GM12878 (cell line): ENCODE data around the gene PIGN. TPM values are rescaled to one million over a fixed set of nuclear protein-coding genes. Genes with fewer than 3 reads are reported as not detected.

Source experiments
- ATAC-seq: fragments of 200-7000 bp; cut with Tn5 transposase; 3 replicates; pipeline ENCODE4 v1.9.1; 2020; ENCODE audit warnings: mild to moderate bottlenecking, moderate library complexity
- BruUV-seq: library from RNA; stranded (reverse); fragments of 400-500 nt; replicated peaks from 2 replicates; lab custom pipeline; 2021; lab: Mats Ljungman, UMichigan
- CTCF ChIA-PET: fragments of 300-600 bp; sonication (Branson Sonifier 250); formaldehyde crosslinking; extraction: SDS; loops from one replicate; lab custom pipeline; 2021; ENCODE audit warnings: inconsistent platforms; lab: Yijun Ruan, JAX
- POLR2A ChIA-PET: fragments of 350-600 bp; formaldehyde crosslinking; extraction: SDS; loops from one replicate; lab custom pipeline; 2021; ENCODE audit warnings: inconsistent platforms; lab: Charles Lee
- RAD21 ChIA-PET: fragments of 300-600 bp; sonication (Branson Sonifier 250); formaldehyde crosslinking; loops from one replicate; lab custom pipeline; 2023; ENCODE audit warnings: antibody characterized with exemption; ENCODE audit not compliant: unreplicated experiment; lab: Charles Lee
- SMC1A ChIA-PET: fragments of 300-600 bp; sonication (Branson Sonifier 250); formaldehyde crosslinking; loops from one replicate; lab custom pipeline; 2023; ENCODE audit not compliant: unreplicated experiment, uncharacterized antibody; lab: Charles Lee
- DNase-seq: peaks from one replicate; pipeline ENCODE4 v3.0.0-alpha.2; 2011; ENCODE audit warnings: low read depth, low spot score
- FAIRE-seq: peaks from 3 replicates; lab custom pipeline; 2011; peaks lifted over from hg19 to GRCh38; lab: Jason Lieb, UNC
- H2AFZ ChIP-seq: 2 replicates; pipeline ENCODE4 v1.6.0; 2011; ENCODE audit warnings: low read depth, low read length, control low read depth; ENCODE audit not compliant: control insufficient read depth
- H3K27ac ChIP-seq: 2 replicates; pipeline ENCODE4 v1.5.1; 2011; ENCODE audit warnings: control low read depth; ENCODE audit not compliant: control insufficient read depth, insufficient read depth
- H3K27me3 ChIP-seq, 2 experiments: replicated peaks in 1 of 2; 2 replicates each; pipeline versions ENCODE4 v1.6.0 to v1.6.1; 2011; ENCODE audit warnings: low read length in 1 of 2; ENCODE audit not compliant: control insufficient read depth in 2 of 2, insufficient read depth in 2 of 2
- H3K36me3 ChIP-seq, 2 experiments: 2 replicates each; pipeline ENCODE4 v1.5.1; 2011; ENCODE audit warnings: low read length in 1 of 2; ENCODE audit not compliant: control insufficient read depth in 2 of 2, insufficient read depth in 2 of 2
- H3K4me1 ChIP-seq: 2 replicates; pipeline ENCODE4 v1.6.1; 2011; ENCODE audit warnings: mild to moderate bottlenecking, low read length, moderate library complexity, mixed read lengths; ENCODE audit not compliant: control insufficient read depth, insufficient read depth
- H3K4me2 ChIP-seq: 2 replicates; pipeline ENCODE4 v1.6.0; 2011; ENCODE audit warnings: control low read depth; ENCODE audit not compliant: control insufficient read depth, insufficient read depth
- H3K4me3 ChIP-seq: fragments of 200-600 bp; sonication (generic); 2 replicates; pipeline ENCODE4 v1.5.1; 2016
- H3K79me2 ChIP-seq: 2 replicates; pipeline ENCODE4 v1.6.0; 2011; ENCODE audit warnings: low read length; ENCODE audit not compliant: control insufficient read depth, insufficient read depth
- H3K9ac ChIP-seq: 2 replicates; pipeline ENCODE4 v1.8.0; 2011; ENCODE audit warnings: low read length, control low read depth, mixed read lengths; ENCODE audit not compliant: control insufficient read depth, insufficient read depth
- H3K9me3 ChIP-seq: replicated peaks from 3 replicates; pipeline ENCODE4 v1.5.1; 2011; ENCODE audit warnings: mild to moderate bottlenecking, low read length; ENCODE audit not compliant: control insufficient read depth, insufficient read depth
- H4K20me1 ChIP-seq: 2 replicates; pipeline ENCODE4 v1.6.0; 2011; ENCODE audit not compliant: control insufficient read depth, insufficient read depth
- ATF2 ChIP-seq: IDR thresholded peaks from 2 replicates; pipeline ENCODE4 v1.6.1; 2012; ENCODE audit warnings: low read length, inconsistent platforms
- BCL3 ChIP-seq: IDR thresholded peaks from 2 replicates; pipeline ENCODE4 v1.6.1; 2011; ENCODE audit warnings: borderline replicate concordance, low read depth, mild to moderate bottlenecking, moderate library complexity, low read length; ENCODE audit not compliant: insufficient read depth, poor library complexity, severe bottlenecking
- CBX5 ChIP-seq: sonication (generic); IDR thresholded peaks from 2 replicates; pipeline ENCODE4 v1.6.1; 2016; ENCODE audit warnings: low read depth, moderate library complexity, mild to moderate bottlenecking, inconsistent platforms
- CREM ChIP-seq: IDR thresholded peaks from 2 replicates; pipeline ENCODE4 v1.6.1; 2014; ENCODE audit warnings: antibody characterized with exemption, low read depth
- EGR1 ChIP-seq, 2 experiments: IDR thresholded peaks; 1 replicate in 1 of 2; 2 replicates in 1 of 2; pipeline ENCODE4 v1.6.1; 2011 to 2012; ENCODE audit warnings: low read depth in 2 of 2, low read length in 2 of 2, borderline replicate concordance in 1 of 2, mild to moderate bottlenecking in 1 of 2, moderate library complexity in 1 of 2
- ESRRA ChIP-seq: IDR thresholded peaks from 2 replicates; pipeline ENCODE4 v1.6.1; 2012; ENCODE audit warnings: mild to moderate bottlenecking, low read length, improper control_type of control experiment
- FOS ChIP-seq: IDR thresholded peaks from 3 replicates; pipeline ENCODE4 v1.6.1; 2011; ENCODE audit warnings: borderline replicate concordance; ENCODE audit not compliant: insufficient read length; ENCODE audit errors: extremely low read depth
- MEF2A ChIP-seq: IDR thresholded peaks from 2 replicates; pipeline ENCODE4 v1.6.1; 2011; ENCODE audit warnings: low read depth, mild to moderate bottlenecking, low read length, moderate library complexity; ENCODE audit not compliant: insufficient read depth
- MTA2 ChIP-seq: fragments of 450-650 bp; IDR thresholded peaks from 2 replicates; pipeline ENCODE4 v1.6.1; 2016; ENCODE audit warnings: low read depth, mild to moderate bottlenecking, moderate library complexity
- NFYA ChIP-seq: IDR thresholded peaks from 2 replicates; pipeline ENCODE4 v1.6.1; 2011; ENCODE audit warnings: low read depth, mild to moderate bottlenecking, low read length, improper control_type of control experiment, borderline replicate concordance
- SIX5 ChIP-seq: IDR thresholded peaks from 2 replicates; pipeline ENCODE4 v1.6.1; 2011; ENCODE audit warnings: mild to moderate bottlenecking, low read depth, low read length, moderate library complexity; ENCODE audit not compliant: severe bottlenecking
- SREBF2 ChIP-seq: IDR thresholded peaks from 2 replicates; pipeline ENCODE4 v1.6.1; 2012; ENCODE audit warnings: mild to moderate bottlenecking, low read length
- TCF3 ChIP-seq: IDR thresholded peaks from 2 replicates; pipeline ENCODE4 v1.6.1; 2012; ENCODE audit warnings: low read depth, mild to moderate bottlenecking, low read length, borderline replicate concordance; ENCODE audit not compliant: insufficient read depth
- USF1 ChIP-seq: IDR thresholded peaks from 2 replicates; pipeline ENCODE4 v1.6.1; 2011; ENCODE audit warnings: borderline replicate concordance, low read depth, mild to moderate bottlenecking, moderate library complexity, mixed read lengths, low read length; ENCODE audit not compliant: insufficient read depth; ENCODE audit errors: extremely low read length
- ZBTB11 ChIP-seq: fragments of 450-650 bp; formaldehyde crosslinking; IDR thresholded peaks from 2 replicates; pipeline ENCODE4 v1.5.0; 2022; ENCODE audit warnings: mild to moderate bottlenecking, missing genetic modification characterization
- ZNF207 ChIP-seq: fragments of 450-650 bp; IDR thresholded peaks from 2 replicates; pipeline ENCODE4 v1.6.1; 2014; ENCODE audit warnings: antibody characterized with exemption, mild to moderate bottlenecking, borderline replicate concordance
- WGBS: methylation state at CpG from one replicate; pipeline ENCODE4 v1.1.6; 2016; ENCODE audit warnings: low lambda C conversion rate; ENCODE audit not compliant: insufficient replicate concordance, insufficient coverage; ENCODE audit errors: missing lambda C conversion rate; 5-methylcytosine and 5-hydroxymethylcytosine counted together
- in situ Hi-C: fragments of 300-500 bp; cut with MboI; formaldehyde crosslinking; loops from 9 replicates; pipeline ENCODE4 v1.14.3; 2018; ENCODE audit warnings: mixed read lengths
- intact Hi-C: fragments of 100-400 bp; cut with micrococcal nuclease; formaldehyde crosslinking; loops from one replicate; pipeline ENCODE4 v1.14.2; 2022; ENCODE audit not compliant: unreplicated experiment
- polyA plus RNA-seq, 11 experiments: library from polyadenylated mRNA; depleted of rRNA in 4 of 11; unstranded in 6 of 11; stranded (reverse) in 5 of 11; fragments of >200 nt; fragmentation: Nextera tagmentation in 4 of 11; fragmentation: Illumina TruSeq in 1 of 11; extraction: Ambion mirVana in 4 of 11; extraction: Trizol in 1 of 11; gene quantifications; 1 replicate in 1 of 11; 2 replicates in 10 of 11; pipeline versions ENCODE4 v1.2.1 to v1.2.3, GENCODE V29; 2011 to 2016; ENCODE audit warnings: inconsistent platforms in 2 of 11, missing spikeins in 2 of 11, low read depth in 1 of 11
- total RNA-seq, 4 experiments: library from RNA; depleted of rRNA in 3 of 4; stranded (reverse); fragments of >200 nt in 3 of 4; fragmentation: Illumina TruSeq in 1 of 4; extraction: Trizol in 1 of 4; gene quantifications; 2 replicates each; pipeline versions ENCODE4 v1.2.1 to v1.2.3, GENCODE V29; 2013 to 2021

Gene PIGN
- total and polyA plus RNA-seq, 10 of the 15 experiments (the other 5 are each of a cell fraction or from before 2014, with no cell fraction given): 6.9 to 25.4 (median 18.7) TPM

GRCh38 chr18:62164855-62165487 is 21.9 kb downstream of the PIGN start:
- POLR2A ChIA-PET: interaction anchor here (0.5 to 1.0 kb wide), 2 partner anchors 9 kb away, joined by 3 read pairs; no protein-coding TSS in a partner anchor
- no TSS peak for BruUV-seq
- WGBS: 74% methylated on average over 5 of the region's 5 CpGs
- no peak for TF ChIP-seq FOS
- TF ChIP-seq MEF2A: no peak
- no peak for TF ChIP-seq SREBF2
- TF ChIP-seq EGR1 (IDR thresholded peaks at IDR 0.05; ENCODE audit: borderline replicate concordance in 1 of 2, low read depth in 2 of 2, low read length in 2 of 2): no peak
- TF ChIP-seq MTA2: no peak
- TF ChIP-seq ATF2: no peak
- no peak for TF ChIP-seq SIX5
- no peak for TF ChIP-seq ZBTB11 (CRISPR knock-in tag)
- no peak for TF ChIP-seq NFYA
- TF ChIP-seq ESRRA: no peak
- TF ChIP-seq TCF3: no peak
- TF ChIP-seq CREM: no peak
- no peak for TF ChIP-seq USF1
- TF ChIP-seq BCL3: no peak
- TF ChIP-seq CBX5: no peak
- no peak for TF ChIP-seq ZNF207

More at GRCh38 chr18:62164855-62165487, 21.9 kb downstream of the PIGN start:
- Histone ChIP-seq H3K9ac (no peak overlapping the region), H3K4me2 (no peak overlapping the region), H3K9me3 (peaks cover 7% of the 10 kb centered on the region), H3K27me3 (no peaks in the 10 kb centered on the region), H4K20me1 (no peaks in the 10 kb centered on the region), H3K27ac (no peak overlapping the region), H3K36me3 (no peaks in the 10 kb centered on the region; a peak in 1 of 4 replicates), H3K4me3 (no peak overlapping the region), H3K79me2 (no peaks in the 10 kb centered on the region), H2AFZ (no peak overlapping the region), H3K4me1 (no peaks in the 10 kb centered on the region)
- in situ Hi-C loops (no loop called here), intact Hi-C loops (no loop called here)
- DNase-seq: no peak
- FAIRE-seq: no peak
- no peak for ATAC-seq
- SMC1A ChIA-PET: interaction anchor here (1.2 kb wide), 1 partner anchor 85 kb away, joined by 6 read pairs; no protein-coding TSS in a partner anchor
- RAD21 ChIA-PET: no interaction called here
- CTCF ChIA-PET: interaction anchor here (1.0 to 1.1 kb wide), 2 partner anchors 18 to 84 kb away, joined by 3 to 4 read pairs; no protein-coding TSS in a partner anchor
